Stimulated activated CD8-positive, alpha-beta memory T cell treated with anti-CD3 and anti-CD28 coated beads, Interleukin-4, amount 100 ng/mL, for 48 hours (primary cell): ENCODE data around the gene TMEM156.
"Not testable (repeated sequence)": the region's sequence is repeated elsewhere in the genome, so short reads cannot be mapped to it uniquely, and the experiment has no call there.

Source experiments
- DNase-seq: peaks from one replicate; pipeline ENCODE4 v3.0.0-alpha.2; 2020

Gene TMEM156

GRCh38 chr4:38988353-38988752, 43.9 kb downstream of the TMEM156 start:
- DNase-seq, result not testable (repeated sequence)

- DNase-seq, result no peak
Observed at GRCh38 chr4:38987491-38987890, 44.7 kb downstream of the TMEM156 start.

GRCh38 chr4:38985410-38986100, 46.7 kb downstream of the TMEM156 start:
- DNase-seq, result no peak

GRCh38 chr4:38983787-38984598, 48.2 kb downstream of the TMEM156 start:
- DNase-seq, result no peak

- DNase-seq, result no peak
Observed at GRCh38 chr4:38983291-38983690, 48.9 kb downstream of the TMEM156 start.

GRCh38 chr4:38982361-38983095, 49.7 kb downstream of the TMEM156 start:
- no peak for DNase-seq

- DNase-seq, result no peak
Observed at GRCh38 chr4:38980903-38981676, 51.1 kb downstream of the TMEM156 start.

- DNase-seq, result no peak
Observed at GRCh38 chr4:38979511-38980230, 52.5 kb downstream of the TMEM156 start.

- no peak for DNase-seq
Observed at GRCh38 chr4:38979081-38979480, 53.1 kb downstream of the TMEM156 start.

GRCh38 chr4:38976308-38976707, 55.9 kb downstream of the TMEM156 start:
- no peak for DNase-seq

- no peak for DNase-seq
Observed at GRCh38 chr4:38968668-38969067, 63.5 kb downstream of the TMEM156 start.

GRCh38 chr4:38967260-38968095, 64.7 kb downstream of the TMEM156 start:
- DNase-seq, result no peak

- DNase-seq, result no peak
Observed at GRCh38 chr4:38965866-38966265, 66.3 kb downstream of the TMEM156 start.

GRCh38 chr4:38964942-38965775, 67.0 kb downstream of the TMEM156 start:
- no peak for DNase-seq

- not testable (repeated sequence) for DNase-seq
Observed at GRCh38 chr4:38959248-38959647, 73.0 kb downstream of the TMEM156 start.

- DNase-seq, result no peak
Observed at GRCh38 chr4:38958453-38959190, 73.6 kb downstream of the TMEM156 start.

- DNase-seq, result no peak
Observed at GRCh38 chr4:38957893-38958292, 74.3 kb downstream of the TMEM156 start.

GRCh38 chr4:38957261-38957815, 74.9 kb downstream of the TMEM156 start:
- no peak for DNase-seq

- no peak for DNase-seq
Observed at GRCh38 chr4:38955957-38956356, 76.3 kb downstream of the TMEM156 start.
